Liver (tissue), 9 donors: Measurements from ENCODE around the gene KDM4C. TPM values are rescaled to one million over a fixed set of nuclear protein-coding genes. Genes with fewer than 3 reads are reported as not detected.

Experiments used
- DNase-seq: peaks from one replicate; pipeline ENCODE4 v3.0.0-alpha.2; 2017; ENCODE audit warnings: low spot score
- H3K27ac ChIP-seq, 2 donors: one replicate each; pipeline ENCODE4 v1.7.0; 2013; ENCODE audit warnings: inconsistent platforms in 2 of 2, low read length in 2 of 2, control low read depth in 1 of 2, low read depth in 1 of 2, mild to moderate bottlenecking in 1 of 2
- H3K27me3 ChIP-seq, 4 donors: one replicate each; pipeline versions ENCODE4 v1.6.1 to v1.7.0; 2013; ENCODE audit warnings: low read length in 3 of 4, inconsistent platforms in 1 of 4, mild to moderate bottlenecking in 1 of 4, moderate library complexity in 1 of 4; ENCODE audit not compliant: control insufficient read depth in 4 of 4, insufficient read depth in 4 of 4
- H3K36me3 ChIP-seq, 4 donors: one replicate each; pipeline versions ENCODE4 v1.6.1 to v1.7.0; 2013; ENCODE audit warnings: low read length in 3 of 4, mild to moderate bottlenecking in 3 of 4, low read depth in 1 of 4, moderate library complexity in 1 of 4; ENCODE audit not compliant: control insufficient read depth in 4 of 4, insufficient read depth in 3 of 4
- H3K4me1 ChIP-seq, 4 donors: one replicate each; pipeline versions ENCODE4 v1.6.1 to v1.7.0; 2013; ENCODE audit warnings: low read length in 3 of 4, mild to moderate bottlenecking in 3 of 4, moderate library complexity in 1 of 4; ENCODE audit not compliant: control insufficient read depth in 4 of 4, insufficient read depth in 4 of 4
- H3K4me3 ChIP-seq, 3 donors: one replicate each; pipeline versions ENCODE4 v1.6.1 to v1.7.0; 2013; ENCODE audit warnings: low read length in 3 of 3, control low read depth in 1 of 3, low read depth in 1 of 3, mild to moderate bottlenecking in 1 of 3
- H3K9ac ChIP-seq, 2 donors: one replicate each; pipeline ENCODE4 v1.7.0; 2013; ENCODE audit warnings: low read length in 2 of 2, mild to moderate bottlenecking in 2 of 2, moderate library complexity in 2 of 2, control low read depth in 1 of 2, low read depth in 1 of 2
- H3K9me3 ChIP-seq, 4 donors: one replicate each; pipeline versions ENCODE4 v1.6.1 to v1.7.0; 2013; ENCODE audit warnings: low read length in 3 of 4; ENCODE audit not compliant: control insufficient read depth in 4 of 4
- CTCF ChIP-seq: fragments of 150-350 bp; IDR thresholded peaks from 2 replicates; pipeline ENCODE4 v1.5.1; 2017; ENCODE audit warnings: improper control_type of control experiment, low read depth, low read length; ENCODE audit not compliant: missing input control
- EGR1 ChIP-seq, 2 donors: IDR thresholded peaks; 2 replicates each; pipeline ENCODE4 v1.6.1; 2016 to 2018; ENCODE audit warnings: antibody characterized with exemption in 2 of 2, low read depth in 2 of 2
- FOXA1 ChIP-seq: IDR thresholded peaks from 2 replicates; pipeline ENCODE4 v1.6.1; 2016; ENCODE audit warnings: antibody characterized with exemption
- FOXA2 ChIP-seq: IDR thresholded peaks from 2 replicates; pipeline ENCODE4 v1.6.1; 2016; ENCODE audit warnings: antibody characterized with exemption
- GABPA ChIP-seq, 2 donors: IDR thresholded peaks in 1 of 2; conservative IDR thresholded peaks in 1 of 2; 2 replicates each; pipeline ENCODE4 v1.6.1; 2016; ENCODE audit warnings: antibody characterized with exemption in 2 of 2, mild to moderate bottlenecking in 1 of 2, moderate library complexity in 1 of 2
- HNF4A ChIP-seq, 2 donors: conservative IDR thresholded peaks; 2 replicates each; pipeline ENCODE4 v1.6.1; 2016; ENCODE audit warnings: antibody characterized with exemption in 2 of 2, mild to moderate bottlenecking in 2 of 2
- HNF4G ChIP-seq: IDR thresholded peaks from 2 replicates; pipeline ENCODE4 v1.6.1; 2016; ENCODE audit warnings: antibody characterized with exemption
- JUND ChIP-seq, 2 donors: IDR thresholded peaks; 2 replicates each; pipeline ENCODE4 v1.6.1; 2016; ENCODE audit warnings: antibody characterized with exemption in 2 of 2
- MAX ChIP-seq: IDR thresholded peaks from 2 replicates; pipeline ENCODE4 v1.6.1; 2016; ENCODE audit warnings: antibody characterized with exemption
- NR2F2 ChIP-seq: IDR thresholded peaks from 2 replicates; pipeline ENCODE4 v1.6.1; 2016; ENCODE audit warnings: antibody characterized with exemption
- RAD21 ChIP-seq, 2 donors: IDR thresholded peaks; 2 replicates each; pipeline ENCODE4 v1.6.1; 2016; ENCODE audit warnings: antibody characterized with exemption in 2 of 2, mild to moderate bottlenecking in 2 of 2
- REST ChIP-seq: IDR thresholded peaks from 2 replicates; pipeline ENCODE4 v1.6.1; 2016; ENCODE audit warnings: antibody characterized with exemption, mild to moderate bottlenecking
- RXRA ChIP-seq, 2 donors: IDR thresholded peaks; 2 replicates each; pipeline ENCODE4 v1.6.1; 2017 to 2018; ENCODE audit warnings: antibody characterized with exemption in 2 of 2, mild to moderate bottlenecking in 1 of 2
- SP1 ChIP-seq: IDR thresholded peaks from 2 replicates; pipeline ENCODE4 v1.6.1; 2018; ENCODE audit warnings: antibody characterized with exemption, mild to moderate bottlenecking
- TAF1 ChIP-seq: conservative IDR thresholded peaks from 2 replicates; pipeline ENCODE4 v1.6.1; 2016; ENCODE audit warnings: antibody characterized with exemption, mild to moderate bottlenecking
- YY1 ChIP-seq: IDR thresholded peaks from 2 replicates; pipeline ENCODE4 v1.6.1; 2016; ENCODE audit warnings: antibody characterized with exemption, mild to moderate bottlenecking
- WGBS: extraction: QIAGEN DNeasy Blood & Tissue Kit; methylation state at CpG from one replicate; pipeline ENCODE4 v1.1.7; 2013; 5-methylcytosine and 5-hydroxymethylcytosine counted together
- polyA plus RNA-seq, 2 donors: library from polyadenylated mRNA; stranded (reverse) in 1 of 2; unstranded in 1 of 2; fragments of 200-250 nt in 1 of 2; fragments of >200 nt in 1 of 2; fragmentation: Nextera tagmentation in 1 of 2; extraction: Ambion mirVana in 1 of 2; gene quantifications; one replicate each; pipeline versions ENCODE4 v1.2.1 to v1.2.3, GENCODE V29; 2013 to 2015
- total RNA-seq, 2 donors: library from RNA; depleted of rRNA; stranded (reverse); fragments of >200 nt; gene quantifications; one replicate each; pipeline ENCODE4 v1.2.3, GENCODE V29; 2014
- TF ChIP-seq, protein P1 (sequence below): IDR thresholded peaks from 2 replicates; pipeline ENCODE4 v1.6.1; 2016; ENCODE audit warnings: antibody characterized with exemption
- TF ChIP-seq, protein P2 (sequence below): IDR thresholded peaks from 2 replicates; pipeline ENCODE4 v1.6.1; 2016; ENCODE audit warnings: antibody characterized with exemption
- donor health status: healthy.
- donor health status: healthy.
- donor health status: healthy.
- donor health status: healthy.
- donor health status: healthy.

KDM4C gene
- total and polyA plus RNA-seq, 4 donors: 4.3 to 40.2 (median 24.0) TPM

DNA sequence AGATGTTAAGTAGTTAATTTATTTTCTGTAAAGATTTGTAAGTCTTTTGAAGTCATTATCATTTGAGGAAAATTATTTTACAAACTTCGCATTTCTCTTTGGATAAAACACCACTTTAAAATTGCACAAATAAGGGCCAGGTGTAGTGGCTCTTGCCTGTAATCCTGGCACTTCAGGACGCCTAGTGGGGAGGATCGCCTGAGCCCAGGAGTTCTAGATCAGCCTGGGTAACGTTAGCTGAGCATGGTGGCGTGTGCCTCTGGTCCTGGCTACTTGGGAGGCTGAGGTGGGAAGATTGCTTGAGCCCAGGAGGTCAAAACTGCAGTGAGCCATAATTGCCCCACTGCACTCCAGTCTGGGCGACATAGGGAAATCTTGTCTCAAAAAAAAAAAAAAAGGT lies 185.5 kb downstream of the KDM4C start:
- Histone ChIP-seq H3K27me3 (no peaks in the 10 kb centered on the region), H3K9me3 (no peaks in the 10 kb centered on the region), H3K4me1 (peaks cover 0 to 4% (median 2%) of the 10 kb centered on the region in 4 donors), H3K9ac (no peak overlapping the region), H3K4me3 (no peak overlapping the region), H3K36me3 (no peaks in the 10 kb centered on the region), H3K27ac (no peak overlapping the region)
- 92% methylated on average over 6 of the region's 6 CpGs for WGBS
- no peak for DNase-seq
- TF ChIP-seq FOXA2 (no peak), RAD21 (IDR thresholded peaks at IDR 0.05) (no peak), HNF4G (no peak), HNF4A (conservative IDR thresholded peaks at IDR 0.05) (no peak)

DNA sequence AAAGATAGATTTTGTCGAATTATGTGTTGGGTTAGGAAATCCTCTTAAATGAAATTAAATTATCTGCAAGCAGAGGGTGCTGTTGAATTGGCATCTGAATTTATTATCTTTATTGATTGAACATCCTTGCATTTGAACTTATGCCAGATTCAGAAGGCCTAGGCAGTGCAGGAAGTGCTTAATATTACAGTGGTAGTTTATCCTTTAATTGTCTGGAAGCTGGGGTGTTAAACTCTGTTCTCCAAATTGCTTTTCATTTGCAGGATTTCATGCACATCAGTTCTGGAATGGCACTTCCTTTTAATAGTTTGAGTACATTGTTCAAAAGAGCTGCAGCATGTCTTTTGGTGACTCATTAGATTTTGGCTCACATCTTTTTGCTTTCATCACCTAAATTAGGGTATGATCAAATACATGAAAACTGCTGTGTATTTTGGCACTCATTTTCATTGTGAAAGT lies 186.3 kb downstream of the KDM4C start:
- no peaks in the 10 kb centered on the region for H3K27me3 ChIP-seq
- no peak for DNase-seq
- WGBS: 39% methylated on average over 1 of the region's 1 CpG
- no peak overlapping the region for H3K27ac ChIP-seq
- H3K9ac ChIP-seq: no peak overlapping the region
- no peaks in the 10 kb centered on the region for H3K36me3 ChIP-seq
- H3K4me1 ChIP-seq: peaks cover 0 to 4% (median 2%) of the 10 kb centered on the region in 4 donors
- no peaks in the 10 kb centered on the region for H3K9me3 ChIP-seq
- H3K4me3 ChIP-seq: no peak overlapping the region
- peak; percentile 67 to 72 for TF ChIP-seq RAD21 (IDR thresholded peaks at IDR 0.05)
- TF ChIP-seq, protein P1, sequence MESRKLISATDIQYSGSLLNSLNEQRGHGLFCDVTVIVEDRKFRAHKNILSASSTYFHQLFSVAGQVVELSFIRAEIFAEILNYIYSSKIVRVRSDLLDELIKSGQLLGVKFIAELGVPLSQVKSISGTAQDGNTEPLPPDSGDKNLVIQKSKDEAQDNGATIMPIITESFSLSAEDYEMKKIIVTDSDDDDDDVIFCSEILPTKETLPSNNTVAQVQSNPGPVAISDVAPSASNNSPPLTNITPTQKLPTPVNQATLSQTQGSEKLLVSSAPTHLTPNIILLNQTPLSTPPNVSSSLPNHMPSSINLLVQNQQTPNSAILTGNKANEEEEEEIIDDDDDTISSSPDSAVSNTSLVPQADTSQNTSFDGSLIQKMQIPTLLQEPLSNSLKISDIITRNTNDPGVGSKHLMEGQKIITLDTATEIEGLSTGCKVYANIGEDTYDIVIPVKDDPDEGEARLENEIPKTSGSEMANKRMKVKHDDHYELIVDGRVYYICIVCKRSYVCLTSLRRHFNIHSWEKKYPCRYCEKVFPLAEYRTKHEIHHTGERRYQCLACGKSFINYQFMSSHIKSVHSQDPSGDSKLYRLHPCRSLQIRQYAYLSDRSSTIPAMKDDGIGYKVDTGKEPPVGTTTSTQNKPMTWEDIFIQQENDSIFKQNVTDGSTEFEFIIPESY: no peak

- TF ChIP-seq GABPA (IDR thresholded peaks at IDR 0.05 in 1 of 2, conservative IDR thresholded peaks at IDR 0.05 in 1 of 2): no peak
- TF ChIP-seq TAF1: no peak
- no peak for TF ChIP-seq MAX
- no peak for TF ChIP-seq REST
- no peak for TF ChIP-seq SP1
- TF ChIP-seq FOXA1: no peak
- no peak for TF ChIP-seq RXRA (IDR thresholded peaks at IDR 0.05)
- TF ChIP-seq RAD21 (IDR thresholded peaks at IDR 0.05): no peak
- TF ChIP-seq, protein P2, sequence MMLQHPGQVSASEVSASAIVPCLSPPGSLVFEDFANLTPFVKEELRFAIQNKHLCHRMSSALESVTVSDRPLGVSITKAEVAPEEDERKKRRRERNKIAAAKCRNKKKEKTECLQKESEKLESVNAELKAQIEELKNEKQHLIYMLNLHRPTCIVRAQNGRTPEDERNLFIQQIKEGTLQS: no peak
- no peak for TF ChIP-seq NR2F2
- TF ChIP-seq HNF4G: no peak
- no peak for TF ChIP-seq EGR1 (IDR thresholded peaks at IDR 0.05; ENCODE audit: low read depth in 2 of 2)
- TF ChIP-seq, protein P1: no peak
- no peak for TF ChIP-seq CTCF
- TF ChIP-seq YY1: no peak
- no peak for TF ChIP-seq HNF4A (conservative IDR thresholded peaks at IDR 0.05)
- no peak for TF ChIP-seq FOXA2
- no peak for TF ChIP-seq JUND (IDR thresholded peaks at IDR 0.05)
- no peak overlapping the region for H3K4me3 ChIP-seq
- no peak overlapping the region for H3K27ac ChIP-seq
- H3K9ac ChIP-seq: no peak overlapping the region
- no peaks in the 10 kb centered on the region for H3K27me3 ChIP-seq
- H3K4me1 ChIP-seq: peaks cover 0 to 4% (median 2%) of the 10 kb centered on the region in 4 donors
- H3K36me3 ChIP-seq: no peaks in the 10 kb centered on the region
- DNase-seq: no peak
- WGBS: 95% methylated on average over 4 of the region's 4 CpGs
- no peaks in the 10 kb centered on the region for H3K9me3 ChIP-seq
Observed at GRCh38 chr9:6944896-6945295, 187.1 kb downstream of the KDM4C start.
